HFFc6 (cell line): ENCODE data around the gene ELMO2. TPM values are rescaled to one million over a fixed set of nuclear protein-coding genes. Genes with fewer than 3 reads are reported as not detected.

Experiments used
- DNase-seq: peaks from one replicate; pipeline ENCODE4 v3.0.0-alpha.2; 2018
- H3K27ac Mint-ChIP-seq: 2 replicates; pipeline ENCODE4 v1.8.0; 2020; ENCODE audit warnings: mild to moderate bottlenecking, mixed read lengths
- H3K27me3 Mint-ChIP-seq: 2 replicates; pipeline ENCODE4 v1.8.0; 2021; ENCODE audit warnings: mild to moderate bottlenecking, moderate library complexity, mixed read lengths; ENCODE audit not compliant: insufficient read depth
- H3K36me3 Mint-ChIP-seq: 2 replicates; pipeline ENCODE4 v1.8.0; 2021; ENCODE audit warnings: low read depth, mixed read lengths
- H3K4me1 Mint-ChIP-seq: 2 replicates; pipeline ENCODE4 v1.8.0; 2020; ENCODE audit warnings: low read depth, mixed read lengths
- H3K4me3 Mint-ChIP-seq: 2 replicates; pipeline ENCODE4 v1.8.0; 2020; ENCODE audit warnings: mild to moderate bottlenecking, moderate library complexity, mixed read lengths
- H3K9me3 Mint-ChIP-seq: 2 replicates; pipeline ENCODE4 v1.8.0; 2020; ENCODE audit warnings: mild to moderate bottlenecking, mixed read lengths
- CTCF ChIP-seq: fragments of 200-600 bp; sonication (generic); IDR thresholded peaks from 2 replicates; pipeline ENCODE4 v1.5.0; 2021; ENCODE audit warnings: antibody characterized with exemption, mild to moderate bottlenecking
- total RNA-seq, 6 experiments: library from RNA; stranded (reverse); fragmentation: NEBNext Ultra II Directional; extraction: Animal tissue kit (Norgen Biotek cat#: 25700); gene quantifications; 2 replicates in 1 of 6; 3 replicates in 5 of 6; pipeline ENCODE4 v1.2.3, GENCODE V29; 2021

The ELMO2 gene
- total RNA-seq, 6 experiments from 2014 or later = 39.3 to 48.0 (median 44.3) TPM

GRCh38 chr20:46331611-46332361 lies 74.6 kb downstream of the ELMO2 start:
- H3K9me3 Mint-ChIP-seq = no peaks in the 10 kb centered on the region
- H3K27ac Mint-ChIP-seq = no peak overlapping the region
- no peak for TF ChIP-seq CTCF
- no peak for DNase-seq
- H3K4me3 Mint-ChIP-seq = no peak overlapping the region
- no peaks in the 10 kb centered on the region for H3K4me1 Mint-ChIP-seq
- peaks cover 38% of the 10 kb centered on the region for H3K27me3 Mint-ChIP-seq
- H3K36me3 Mint-ChIP-seq = no peaks in the 10 kb centered on the region

- no peaks in the 10 kb centered on the region for H3K36me3 Mint-ChIP-seq
- TF ChIP-seq CTCF = no peak
- H3K4me3 Mint-ChIP-seq = no peak overlapping the region
- peaks cover 43% of the 10 kb centered on the region for H3K27me3 Mint-ChIP-seq
- H3K9me3 Mint-ChIP-seq = no peaks in the 10 kb centered on the region
- DNase-seq = no peak
- no peak overlapping the region for H3K27ac Mint-ChIP-seq
- no peaks in the 10 kb centered on the region for H3K4me1 Mint-ChIP-seq
Measured at GRCh38 chr20:46330831-46331371, 75.5 kb downstream of the ELMO2 start.

GRCh38 chr20:46330072-46330763 lies 76.2 kb downstream of the ELMO2 start:
- Mint-ChIP-seq H3K36me3 (no peaks in the 10 kb centered on the region), H3K4me1 (no peaks in the 10 kb centered on the region), H3K4me3 (no peak overlapping the region), H3K27ac (no peak overlapping the region), H3K27me3 (peaks cover 40% of the 10 kb centered on the region), H3K9me3 (no peaks in the 10 kb centered on the region)
- TF ChIP-seq CTCF = no peak
- no peak for DNase-seq

- Mint-ChIP-seq H3K36me3 (no peaks in the 10 kb centered on the region), H3K27ac (no peak overlapping the region), H3K4me1 (no peaks in the 10 kb centered on the region), H3K4me3 (no peak overlapping the region), H3K9me3 (no peaks in the 10 kb centered on the region), H3K27me3 (peaks cover 43% of the 10 kb centered on the region)
- DNase-seq = no peak
- TF ChIP-seq CTCF = no peak
Measured at GRCh38 chr20:46328200-46328882, 78.1 kb downstream of the ELMO2 start.

- no peak for DNase-seq
- H3K4me1 Mint-ChIP-seq = no peaks in the 10 kb centered on the region
- H3K9me3 Mint-ChIP-seq = no peaks in the 10 kb centered on the region
- H3K27me3 Mint-ChIP-seq = peaks cover 45% of the 10 kb centered on the region
- H3K27ac Mint-ChIP-seq = no peak overlapping the region
- no peak for TF ChIP-seq CTCF
- no peak overlapping the region for H3K4me3 Mint-ChIP-seq
- H3K36me3 Mint-ChIP-seq = no peaks in the 10 kb centered on the region
Measured at GRCh38 chr20:46327557-46327956, 78.9 kb downstream of the ELMO2 start.
